CD14-positive monocyte (primary cell): ENCODE data around the gene SMURF1. TPM values are rescaled to one million over a fixed set of nuclear protein-coding genes. Genes with fewer than 3 reads are reported as not detected.

ENCODE experiments used
- DNase-seq, 3 donors: peaks; one replicate each; pipeline ENCODE4 v3.0.0-alpha.2; 2011 to 2022
- H2AFZ ChIP-seq: 2 replicates; pipeline ENCODE4 v1.6.0; 2012; ENCODE audit warnings: mild to moderate bottlenecking, low read depth, low read length, inconsistent platforms; ENCODE audit not compliant: insufficient read depth, poor library complexity, severe bottlenecking
- H3K27ac ChIP-seq, 2 donors: 1 replicate in 1 of 2; 2 replicates in 1 of 2; pipeline ENCODE4 v1.5.1; 2012 to 2013; ENCODE audit warnings: low read length in 2 of 2, control low read depth in 1 of 2, inconsistent platforms in 1 of 2, low read depth in 1 of 2, mild to moderate bottlenecking in 1 of 2
- H3K27me3 ChIP-seq, 2 donors: one replicate each; pipeline versions ENCODE4 v1.6.0 to v1.6.1; 2011 to 2013; ENCODE audit warnings: low read length in 2 of 2; ENCODE audit not compliant: control insufficient read depth in 2 of 2, insufficient read depth in 2 of 2
- H3K36me3 ChIP-seq, 2 donors: replicated peaks in 1 of 2; 1 replicate in 1 of 2; 2 replicates in 1 of 2; pipeline versions ENCODE4 v1.5.1 to v1.6.1; 2012 to 2013; ENCODE audit warnings: low read length in 2 of 2, control low read depth in 1 of 2, inconsistent platforms in 1 of 2, mild to moderate bottlenecking in 1 of 2; ENCODE audit not compliant: insufficient read depth in 2 of 2, control insufficient read depth in 1 of 2
- H3K4me1 ChIP-seq, 2 donors: 1 replicate in 1 of 2; 2 replicates in 1 of 2; pipeline versions ENCODE4 v1.5.1 to v1.6.1; 2012 to 2013; ENCODE audit warnings: low read length in 2 of 2, control low read depth in 1 of 2, inconsistent platforms in 1 of 2, mild to moderate bottlenecking in 1 of 2, moderate library complexity in 1 of 2; ENCODE audit not compliant: insufficient read depth in 2 of 2, control insufficient read depth in 1 of 2
- H3K4me2 ChIP-seq: replicated peaks from 2 replicates; pipeline ENCODE3; 2012; ENCODE audit warnings: low read length, moderate library complexity, mild to moderate bottlenecking; ENCODE audit not compliant: poor library complexity, severe bottlenecking; ENCODE audit errors: extremely low read depth
- H3K4me3 ChIP-seq, 3 experiments: fragments of 200-600 bp in 1 of 3; sonication (generic) in 1 of 3; replicated peaks in 1 of 3; 1 replicate in 2 of 3; 2 replicates in 1 of 3; pipeline ENCODE4 v1.5.1; 2011 to 2013; ENCODE audit warnings: low read length in 3 of 3, mild to moderate bottlenecking in 3 of 3, control low read depth in 2 of 3, low read depth in 2 of 3, inconsistent platforms in 1 of 3, moderate library complexity in 1 of 3
- H3K79me2 ChIP-seq: 2 replicates; pipeline ENCODE4 v1.6.0; 2012; ENCODE audit warnings: mild to moderate bottlenecking, control low read depth, inconsistent platforms, low read length, moderate library complexity; ENCODE audit not compliant: insufficient read depth
- H3K9ac ChIP-seq: 2 replicates; pipeline ENCODE4 v1.6.0; 2017; ENCODE audit warnings: low read length, mild to moderate bottlenecking; ENCODE audit not compliant: insufficient read depth, poor library complexity, severe bottlenecking
- H3K9me3 ChIP-seq, 2 donors: replicated peaks in 1 of 2; 1 replicate in 1 of 2; 2 replicates in 1 of 2; pipeline versions ENCODE4 v1.5.1 to v1.6.1; 2012 to 2013; ENCODE audit warnings: low read length in 2 of 2, control low read depth in 1 of 2; ENCODE audit not compliant: control insufficient read depth in 1 of 2, insufficient read depth in 1 of 2
- H4K20me1 ChIP-seq: 2 replicates; pipeline ENCODE4 v1.6.0; 2012; ENCODE audit warnings: mild to moderate bottlenecking, low read length, control low read depth, moderate library complexity; ENCODE audit not compliant: insufficient read depth
- H3K27ac Mint-ChIP-seq, 7 donors: one replicate each; pipeline ENCODE4 v1.8.0; 2020; ENCODE audit warnings: mild to moderate bottlenecking in 7 of 7, mixed read lengths in 7 of 7, moderate library complexity in 6 of 7, inconsistent platforms in 2 of 7
- H3K27me3 Mint-ChIP-seq, 3 donors: one replicate each; pipeline ENCODE4 v1.8.0; 2021 to 2022; ENCODE audit warnings: low read depth in 3 of 3, mild to moderate bottlenecking in 3 of 3, mixed read lengths in 3 of 3, moderate library complexity in 3 of 3, inconsistent platforms in 1 of 3
- H3K36me3 Mint-ChIP-seq, 2 donors: one replicate each; pipeline ENCODE4 v1.8.0; 2020; ENCODE audit warnings: mixed read lengths in 2 of 2, inconsistent platforms in 1 of 2, mild to moderate bottlenecking in 1 of 2
- H3K4me1 Mint-ChIP-seq: one replicate; pipeline ENCODE4 v1.8.0; 2020; ENCODE audit warnings: mild to moderate bottlenecking, mixed read lengths
- H3K4me3 Mint-ChIP-seq, 2 donors: one replicate each; pipeline ENCODE4 v1.8.0; 2020; ENCODE audit warnings: mild to moderate bottlenecking in 2 of 2, mixed read lengths in 2 of 2, moderate library complexity in 1 of 2
- H3K9me3 Mint-ChIP-seq, 7 donors: one replicate each; pipeline ENCODE4 v1.8.0; 2020 to 2022; ENCODE audit warnings: mixed read lengths in 7 of 7, mild to moderate bottlenecking in 6 of 7, moderate library complexity in 6 of 7, inconsistent platforms in 2 of 7
- CTCF ChIP-seq: fragments of 200-600 bp; IDR thresholded peaks from one replicate; pipeline ENCODE4 v1.8.0; 2022; ENCODE audit warnings: antibody characterized with exemption, mild to moderate bottlenecking
- WGBS: methylation state at CpG from one replicate; pipeline ENCODE4 v1.1.5; 2013; ENCODE audit warnings: missing lambda C conversion rate; ENCODE audit not compliant: insufficient coverage; 5-methylcytosine and 5-hydroxymethylcytosine counted together
- intact Hi-C, 2 donors: fragments of 100-400 bp; cut with micrococcal nuclease; formaldehyde crosslinking; loops; one replicate each; pipeline versions ENCODE4 v1.15.0 to v1.15.1; 2023
- polyA plus RNA-seq, 3 donors: library from polyadenylated mRNA; depleted of rRNA in 1 of 3; unstranded in 2 of 3; stranded (reverse) in 1 of 3; fragments of 300-500 nt in 2 of 3; fragments of >200 nt in 1 of 3; fragmentation: Illumina TruSeq in 2 of 3; gene quantifications; 1 replicate in 2 of 3; 2 replicates in 1 of 3; pipeline ENCODE4 v1.2.3, GENCODE V29; 2012 to 2021

SMURF1 gene
- polyA plus RNA-seq, 3 donors, result 0.48 to 15.8 (median 1.6) TPM

GRCh38 chr7:99129536-99129935 lies 14.4 kb downstream of the SMURF1 start:
- Mint-ChIP-seq H3K4me1 (peaks cover 42% of the 10 kb centered on the region), H3K4me3 (no peak overlapping the region), H3K36me3 (no peaks in the 10 kb centered on the region), H3K27me3 (no peaks in the 10 kb centered on the region), H3K27ac (peak overlapping the region in 1 of 7 donors; percentile 36), H3K9me3 (no peaks in the 10 kb centered on the region)
- no peak overlapping the region for H3K4me3 ChIP-seq
- no peaks in the 10 kb centered on the region for H3K36me3 ChIP-seq
- H3K27ac ChIP-seq, result no peak overlapping the region
- no peak overlapping the region for H3K4me2 ChIP-seq
- no peak overlapping the region for H3K9ac ChIP-seq
- H3K27me3 ChIP-seq, result no peaks in the 10 kb centered on the region
- WGBS, result no CpG with 5 or more reads among the region's 6 CpGs
- no peak overlapping the region for H2AFZ ChIP-seq
- no peak for DNase-seq
- H3K4me1 ChIP-seq, result peaks cover 9 to 18% of the 10 kb centered on the region in 2 donors
- intact Hi-C loops, result no loop called here
- H3K79me2 ChIP-seq, result peaks cover 99% of the 10 kb centered on the region
- no peak for TF ChIP-seq CTCF
- peaks cover 100% of the 10 kb centered on the region for H4K20me1 ChIP-seq
- no peaks in the 10 kb centered on the region for H3K9me3 ChIP-seq

- Histone ChIP-seq H3K4me1 (peaks cover 15 to 23% of the 10 kb centered on the region in 2 donors), H3K27ac (no peak overlapping the region), H3K36me3 (no peaks in the 10 kb centered on the region), H3K79me2 (peaks cover 99% of the 10 kb centered on the region), H2AFZ (no peak overlapping the region), H4K20me1 (peaks cover 100% of the 10 kb centered on the region), H3K9me3 (no peaks in the 10 kb centered on the region), H3K4me2 (no peak overlapping the region), H3K4me3 (no peak overlapping the region), H3K27me3 (no peaks in the 10 kb centered on the region), H3K9ac (no peak overlapping the region)
- 0% methylated on average over 1 of the region's 3 CpGs for WGBS
- Mint-ChIP-seq H3K27ac (peak overlapping the region in 2 of 7 donors; percentile 34 to 36), H3K36me3 (no peaks in the 10 kb centered on the region), H3K4me3 (no peak overlapping the region), H3K9me3 (no peaks in the 10 kb centered on the region), H3K27me3 (no peaks in the 10 kb centered on the region), H3K4me1 (peaks cover 48% of the 10 kb centered on the region)
- intact Hi-C loops, result no loop called here
- no peak for DNase-seq
- TF ChIP-seq CTCF, result no peak
These were observed 14.9 kb downstream of the SMURF1 start for GRCh38 chr7:99129001-99129400.
